ENCODE data around the gene OCIAD2.

Gene OCIAD2

GRCh38 chr4:48902266-48902665 is 4.3 kb downstream of the OCIAD2 start:
- DNase-seq (ENCODE audit: low read depth, low spot score), result no peak

DNA sequence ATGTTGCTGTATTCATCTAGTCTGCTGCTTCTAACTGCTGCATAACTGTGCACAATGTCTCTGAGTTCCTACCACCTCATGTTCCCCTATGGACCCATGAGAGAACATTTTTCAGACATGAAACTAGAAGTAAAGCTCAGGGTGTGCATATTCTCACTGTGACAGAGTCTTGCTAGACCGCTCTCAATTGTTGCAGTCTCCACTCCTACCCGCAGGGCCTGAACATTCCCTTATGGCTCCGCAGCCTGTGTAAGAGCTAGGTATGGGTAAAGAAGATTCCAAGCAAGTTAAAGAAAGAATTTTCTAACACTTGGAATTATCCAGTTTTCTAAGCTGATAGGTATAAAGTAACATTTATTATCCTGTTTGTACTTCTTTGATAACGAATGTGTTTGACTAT is 5.4 kb downstream of the OCIAD2 start:
- TF ChIP-seq, protein P1, sequence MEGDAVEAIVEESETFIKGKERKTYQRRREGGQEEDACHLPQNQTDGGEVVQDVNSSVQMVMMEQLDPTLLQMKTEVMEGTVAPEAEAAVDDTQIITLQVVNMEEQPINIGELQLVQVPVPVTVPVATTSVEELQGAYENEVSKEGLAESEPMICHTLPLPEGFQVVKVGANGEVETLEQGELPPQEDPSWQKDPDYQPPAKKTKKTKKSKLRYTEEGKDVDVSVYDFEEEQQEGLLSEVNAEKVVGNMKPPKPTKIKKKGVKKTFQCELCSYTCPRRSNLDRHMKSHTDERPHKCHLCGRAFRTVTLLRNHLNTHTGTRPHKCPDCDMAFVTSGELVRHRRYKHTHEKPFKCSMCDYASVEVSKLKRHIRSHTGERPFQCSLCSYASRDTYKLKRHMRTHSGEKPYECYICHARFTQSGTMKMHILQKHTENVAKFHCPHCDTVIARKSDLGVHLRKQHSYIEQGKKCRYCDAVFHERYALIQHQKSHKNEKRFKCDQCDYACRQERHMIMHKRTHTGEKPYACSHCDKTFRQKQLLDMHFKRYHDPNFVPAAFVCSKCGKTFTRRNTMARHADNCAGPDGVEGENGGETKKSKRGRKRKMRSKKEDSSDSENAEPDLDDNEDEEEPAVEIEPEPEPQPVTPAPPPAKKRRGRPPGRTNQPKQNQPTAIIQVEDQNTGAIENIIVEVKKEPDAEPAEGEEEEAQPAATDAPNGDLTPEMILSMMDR (IDR thresholded peaks at IDR 0.05; ENCODE audit: low read depth, low read length), result no peak
- in situ Hi-C loops (cut with HindIII; ENCODE audit: low sequenced_read_pairs), result no loop called here
- DNase-seq (ENCODE audit: low read depth, low spot score), result no peak
- no peak overlapping the region for H3K4me3 ChIP-seq (ENCODE audit: low read depth, low read length)

More at GRCh38 chr4:48902266-48902665, 4.3 kb downstream of the OCIAD2 start:
- TF ChIP-seq, protein P1 (IDR thresholded peaks at IDR 0.05; ENCODE audit: low read depth, low read length), result no peak
- H3K4me3 ChIP-seq (ENCODE audit: low read depth, low read length), result no peak overlapping the region
- in situ Hi-C loops (cut with HindIII; ENCODE audit: low sequenced_read_pairs), result no loop called here

DNA sequence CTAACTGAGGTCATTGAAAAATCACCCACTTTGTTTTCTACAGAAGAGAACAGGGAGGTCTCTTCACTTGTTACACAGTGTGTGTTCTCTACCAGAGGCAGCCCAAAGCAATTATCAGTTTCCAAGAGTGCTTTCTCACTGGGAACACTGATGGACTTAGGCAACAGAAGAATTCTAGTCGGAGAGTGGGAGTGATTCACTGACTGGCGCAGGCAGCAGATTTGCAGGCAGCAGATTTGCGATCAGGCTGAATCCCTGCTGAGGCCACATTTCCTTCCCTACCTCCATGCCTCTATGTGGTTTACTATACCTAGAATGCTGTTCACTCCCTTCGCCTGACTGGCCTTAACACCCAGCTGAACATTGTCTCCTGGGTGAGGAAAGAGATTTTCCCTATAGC is 6.6 kb downstream of the OCIAD2 start:
- DNase-seq (ENCODE audit: low read depth, low spot score), result peak; percentile 86
- TF ChIP-seq, protein P1 (IDR thresholded peaks at IDR 0.05; ENCODE audit: low read depth, low read length), result no peak
- in situ Hi-C loops (cut with HindIII; ENCODE audit: low sequenced_read_pairs), result no loop called here
- H3K4me3 ChIP-seq (ENCODE audit: low read depth, low read length), result no peak overlapping the region

GRCh38 chr4:48899432-48899749 is 7.2 kb downstream of the OCIAD2 start:
- no peak overlapping the region for H3K4me3 ChIP-seq (ENCODE audit: low read depth, low read length)
- no peak for DNase-seq (ENCODE audit: low read depth, low spot score)
- TF ChIP-seq, protein P1 (IDR thresholded peaks at IDR 0.05; ENCODE audit: low read depth, low read length), result no peak
- in situ Hi-C loops (cut with HindIII; ENCODE audit: low sequenced_read_pairs), result no loop called here

- in situ Hi-C loops (cut with HindIII; ENCODE audit: low sequenced_read_pairs), result no loop called here
- no peak overlapping the region for H3K4me3 ChIP-seq (ENCODE audit: low read depth, low read length)
- TF ChIP-seq, protein P1 (IDR thresholded peaks at IDR 0.05; ENCODE audit: low read depth, low read length), result no peak
- peak; percentile 52 for DNase-seq (ENCODE audit: low read depth, low spot score)
Measured at GRCh38 chr4:48898733-48899431, 7.7 kb downstream of the OCIAD2 start.

DNA sequence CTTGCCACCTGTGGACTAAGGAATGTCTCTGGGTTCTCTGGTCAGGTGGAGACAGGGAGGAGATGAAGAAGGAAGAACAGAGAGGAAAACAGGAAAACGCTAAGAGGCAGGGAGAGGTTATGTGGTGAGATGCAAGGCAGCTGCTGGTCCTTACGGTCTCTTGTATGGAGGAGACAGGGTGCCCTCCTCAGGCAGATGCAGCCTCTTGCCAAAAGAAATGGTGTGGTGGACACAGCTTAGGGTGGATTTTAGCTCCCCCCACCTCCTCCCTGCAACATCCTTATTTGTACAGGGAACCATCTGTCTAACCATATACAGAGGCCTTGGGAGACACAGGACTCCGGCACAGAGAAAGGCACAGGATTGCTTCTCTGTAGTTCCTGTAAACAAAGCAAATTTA is 9.7 kb downstream of the OCIAD2 start:
- H3K4me3 ChIP-seq (ENCODE audit: low read depth, low read length), result no peak overlapping the region
- TF ChIP-seq, protein P1 (IDR thresholded peaks at IDR 0.05; ENCODE audit: low read depth, low read length), result no peak
- in situ Hi-C loops (cut with HindIII; ENCODE audit: low sequenced_read_pairs), result no loop called here
- DNase-seq (ENCODE audit: low read depth, low spot score), result no peak

Data from astrocyte of the spinal cord (primary cell).